ENCODE measurements around the gene CCNE1. TPM values are rescaled to one million over a fixed set of nuclear protein-coding genes. Genes with fewer than 3 reads are reported as not detected.

Gene CCNE1
- total RNA-seq, 1 donor from 2014 or later = 4.1 TPM

- intact Hi-C loops (cut with DNase I) = no loop called here
- DNase-seq (no peak), ATAC-seq (ENCODE audit: poor library complexity) (no peak)
These were observed 25.7 kb downstream of the CCNE1 start for GRCh38 chr19:29837448-29837981.

- no peak for ATAC-seq (ENCODE audit: poor library complexity)
- no peak for DNase-seq
- intact Hi-C loops (cut with DNase I) = no loop called here
These were observed 26.2 kb downstream of the CCNE1 start for GRCh38 chr19:29837996-29838395.

- DNase-seq (no peak), ATAC-seq (ENCODE audit: poor library complexity) (no peak)
These were observed 28.5 kb downstream of the CCNE1 start for GRCh38 chr19:29840066-29840950.

GRCh38 chr19:29841209-29841558 lies 29.4 kb downstream of the CCNE1 start:
- ATAC-seq (ENCODE audit: poor library complexity) = no peak
- intact Hi-C loops (cut with DNase I) = no loop called here

More at GRCh38 chr19:29840066-29840950, 28.5 kb downstream of the CCNE1 start:
- intact Hi-C loops (cut with DNase I) = no loop called here

GRCh38 chr19:29841559-29842367 lies 30.0 kb downstream of the CCNE1 start:
- intact Hi-C loops (cut with DNase I) = no loop called here
- DNase-seq = no peak
- no peak for ATAC-seq (ENCODE audit: poor library complexity)

More at GRCh38 chr19:29841209-29841558, 29.4 kb downstream of the CCNE1 start:
- no peak for DNase-seq

- ATAC-seq (ENCODE audit: poor library complexity) (no peak), DNase-seq (no peak)
- intact Hi-C loops (cut with DNase I) = no loop called here
These were observed 30.8 kb downstream of the CCNE1 start for GRCh38 chr19:29842471-29843179.

GRCh38 chr19:29843180-29844051 lies 31.6 kb downstream of the CCNE1 start:
- ATAC-seq (ENCODE audit: poor library complexity) (no peak), DNase-seq (peak; percentile 59)
- intact Hi-C loops (cut with DNase I) = loop anchor here (2.0 kb wide), 1 partner anchor 33 kb away; the partner anchor contains the start of gene CCNE1

GRCh38 chr19:29844891-29845573 lies 33.2 kb downstream of the CCNE1 start:
- intact Hi-C loops (cut with DNase I) = loop anchor here (2.0 kb wide), 1 partner anchor 34 kb away; the partner anchor contains the start of gene CCNE1
- peak; percentile 94 for ATAC-seq (ENCODE audit: poor library complexity)
- peak; percentile 95 for DNase-seq

- intact Hi-C loops (cut with DNase I) = loop anchor here (2.0 kb wide), 1 partner anchor 35 kb away; the partner anchor contains the start of gene CCNE1
- no peak for ATAC-seq (ENCODE audit: poor library complexity)
- peak; percentile 42 for DNase-seq
These were observed 33.9 kb downstream of the CCNE1 start for GRCh38 chr19:29845574-29846176.

GRCh38 chr19:29849208-29849607 lies 37.4 kb downstream of the CCNE1 start:
- intact Hi-C loops (cut with DNase I) = no loop called here
- no peak for ATAC-seq (ENCODE audit: poor library complexity)
- no peak for DNase-seq

GRCh38 chr19:29850482-29850881 lies 38.7 kb downstream of the CCNE1 start:
- DNase-seq (no peak), ATAC-seq (ENCODE audit: poor library complexity) (no peak)
- intact Hi-C loops (cut with DNase I) = no loop called here

GRCh38 chr19:29851769-29852521 lies 40.2 kb downstream of the CCNE1 start:
- DNase-seq = no peak
- ATAC-seq (ENCODE audit: poor library complexity) = no peak
- intact Hi-C loops (cut with DNase I) = no loop called here

GRCh38 chr19:29854033-29854432 lies 42.2 kb downstream of the CCNE1 start:
- no peak for DNase-seq
- intact Hi-C loops (cut with DNase I) = no loop called here
- no peak for ATAC-seq (ENCODE audit: poor library complexity)

- no peak for ATAC-seq (ENCODE audit: poor library complexity)
These were observed 43.3 kb downstream of the CCNE1 start for GRCh38 chr19:29855087-29855486.

GRCh38 chr19:29855741-29856500 lies 44.1 kb downstream of the CCNE1 start:
- intact Hi-C loops (cut with DNase I) = no loop called here
- ATAC-seq (ENCODE audit: poor library complexity) (no peak), DNase-seq (no peak)

More at GRCh38 chr19:29855087-29855486, 43.3 kb downstream of the CCNE1 start:
- intact Hi-C loops (cut with DNase I) = no loop called here
- DNase-seq = no peak

All from Right ventricle myocardium superior (tissue), 1 donor.